Measurements from ENCODE around the gene TOP1. TPM values are rescaled to one million over a fixed set of nuclear protein-coding genes. Genes with fewer than 3 reads are reported as not detected.

TOP1 gene
- total and polyA plus RNA-seq, 8 donors: 14.8 to 46.2 (median 21.7) TPM

- Histone ChIP-seq H3K9me3 (no peaks in the 10 kb centered on the region), H3K4me3 (no peak overlapping the region), H3K27me3 (no peaks in the 10 kb centered on the region), H3K27ac (no peak overlapping the region), H3K4me1 (peaks cover 40 to 90% (median 68%) of the 10 kb centered on the region in 4 donors), H3K36me3 (no peaks in the 10 kb centered on the region)
- intact Hi-C loops (cut with DNase I; ENCODE audit: low total_unique reads): no loop called here
- DNase-seq: no peak
- 68 to 72% (median 71%) methylated on average over 2 of the region's 2 CpGs for WGBS, 5 donors
- no peak for TF ChIP-seq POLR2AphosphoS5 (IDR thresholded peaks at IDR 0.05)
- TF ChIP-seq EP300 (IDR thresholded peaks at IDR 0.05): no peak
- no peak for TF ChIP-seq POLR2A (IDR thresholded peaks at IDR 0.05)
- TF ChIP-seq CTCF (IDR thresholded peaks at IDR 0.05): no peak
Observed at GRCh38 chr20:41054847-41055230, 26.2 kb downstream of the TOP1 start.

GRCh38 chr20:41055679-41056078 is 27.1 kb downstream of the TOP1 start:
- no peak overlapping the region for H3K27ac ChIP-seq

GRCh38 chr20:41057999-41058673 is 29.5 kb downstream of the TOP1 start:
- H3K27ac ChIP-seq: no peak overlapping the region
- 70 to 88% (median 78%) methylated on average over 3 of the region's 3 CpGs for WGBS, 5 donors

More at GRCh38 chr20:41055679-41056078, 27.1 kb downstream of the TOP1 start:
- Histone ChIP-seq H3K27me3 (no peaks in the 10 kb centered on the region), H3K4me3 (no peak overlapping the region), H3K9me3 (no peaks in the 10 kb centered on the region), H3K4me1 (peaks cover 32 to 81% (median 60%) of the 10 kb centered on the region in 4 donors), H3K36me3 (no peaks in the 10 kb centered on the region)
- WGBS, 5 donors: 56 to 84% (median 71%) methylated on average over 1 of the region's 1 CpG
- no peak for TF ChIP-seq POLR2A (IDR thresholded peaks at IDR 0.05)
- no peak for TF ChIP-seq CTCF (IDR thresholded peaks at IDR 0.05)
- no peak for TF ChIP-seq POLR2AphosphoS5 (IDR thresholded peaks at IDR 0.05)
- TF ChIP-seq EP300 (IDR thresholded peaks at IDR 0.05): no peak
- DNase-seq: no peak
- intact Hi-C loops (cut with DNase I; ENCODE audit: low total_unique reads): no loop called here

More at GRCh38 chr20:41057999-41058673, 29.5 kb downstream of the TOP1 start:
- Histone ChIP-seq H3K27me3 (no peaks in the 10 kb centered on the region), H3K4me1 (peaks cover 7 to 57% (median 36%) of the 10 kb centered on the region in 4 donors), H3K4me3 (no peak overlapping the region), H3K36me3 (peaks cover 0 to 22% (median 20%) of the 10 kb centered on the region in 4 donors), H3K9me3 (no peaks in the 10 kb centered on the region)
- TF ChIP-seq CTCF (IDR thresholded peaks at IDR 0.05): no peak
- TF ChIP-seq POLR2A (IDR thresholded peaks at IDR 0.05): no peak
- TF ChIP-seq POLR2AphosphoS5 (IDR thresholded peaks at IDR 0.05): peak in 1 of 3 donors; percentile 13
- no peak for TF ChIP-seq EP300 (IDR thresholded peaks at IDR 0.05)
- intact Hi-C loops (cut with DNase I; ENCODE audit: low total_unique reads): no loop called here
- peak in 1 of 2 donors; percentile 13 for DNase-seq

Data from stomach (tissue), 9 donors.